Measurements from ENCODE around the gene CCDC82.

The CCDC82 gene

DNA sequence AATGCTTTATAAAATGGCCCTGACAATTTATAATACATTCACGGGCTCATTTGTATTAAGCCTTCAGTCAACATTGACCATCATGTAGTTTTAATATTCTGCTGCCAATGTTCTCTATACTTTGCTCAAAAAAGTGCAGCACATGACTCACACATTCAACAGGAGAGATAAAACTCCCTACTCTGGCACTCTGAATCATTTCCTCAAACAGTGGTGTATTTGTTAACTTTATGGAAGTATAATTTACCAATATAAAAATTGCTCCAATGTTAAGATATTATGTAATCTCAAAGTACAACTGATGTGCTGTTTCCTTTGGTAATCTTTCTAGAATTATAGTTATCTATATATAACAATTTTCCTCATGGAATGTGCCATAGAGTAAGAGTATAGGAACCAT is 86.6 kb downstream of the CCDC82 start:
- TF ChIP-seq, protein P1, sequence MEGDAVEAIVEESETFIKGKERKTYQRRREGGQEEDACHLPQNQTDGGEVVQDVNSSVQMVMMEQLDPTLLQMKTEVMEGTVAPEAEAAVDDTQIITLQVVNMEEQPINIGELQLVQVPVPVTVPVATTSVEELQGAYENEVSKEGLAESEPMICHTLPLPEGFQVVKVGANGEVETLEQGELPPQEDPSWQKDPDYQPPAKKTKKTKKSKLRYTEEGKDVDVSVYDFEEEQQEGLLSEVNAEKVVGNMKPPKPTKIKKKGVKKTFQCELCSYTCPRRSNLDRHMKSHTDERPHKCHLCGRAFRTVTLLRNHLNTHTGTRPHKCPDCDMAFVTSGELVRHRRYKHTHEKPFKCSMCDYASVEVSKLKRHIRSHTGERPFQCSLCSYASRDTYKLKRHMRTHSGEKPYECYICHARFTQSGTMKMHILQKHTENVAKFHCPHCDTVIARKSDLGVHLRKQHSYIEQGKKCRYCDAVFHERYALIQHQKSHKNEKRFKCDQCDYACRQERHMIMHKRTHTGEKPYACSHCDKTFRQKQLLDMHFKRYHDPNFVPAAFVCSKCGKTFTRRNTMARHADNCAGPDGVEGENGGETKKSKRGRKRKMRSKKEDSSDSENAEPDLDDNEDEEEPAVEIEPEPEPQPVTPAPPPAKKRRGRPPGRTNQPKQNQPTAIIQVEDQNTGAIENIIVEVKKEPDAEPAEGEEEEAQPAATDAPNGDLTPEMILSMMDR (IDR thresholded peaks at IDR 0.05; ENCODE audit: insufficient read depth, low read depth, low read length, missing control alignments): no peak
- peak; percentile 83 for DNase-seq (ENCODE audit: low read depth)

More for the DNA sequence above, 86.6 kb downstream of the CCDC82 start:
- H3K4me3 ChIP-seq (ENCODE audit: low read length): no peak overlapping the region
